ENCODE data around the gene LAMP5. TPM values are rescaled to one million over a fixed set of nuclear protein-coding genes. Genes with fewer than 3 reads are reported as not detected.

LAMP5 gene
- total and polyA plus RNA-seq, 2 of the 13 experiments (the other 11 are each of a cell fraction or from before 2014, with no cell fraction given), result not detected

GRCh38 chr20:9491324-9491723, 23.1 kb upstream of the LAMP5 start:
- Histone ChIP-seq H3K9ac (ENCODE audit: insufficient read depth, low read depth, low read length) (no peak overlapping the region), H3K4me2 (ENCODE audit: low read depth, low read length) (no peak overlapping the region), H3K27ac (ENCODE audit: extremely low read length, insufficient read depth, low read length) (no peak overlapping the region), H3K4me1 (ENCODE audit: insufficient read depth, low read length) (no peaks in the 10 kb centered on the region), H3K27me3 (ENCODE audit: control insufficient read depth in 1 of 2, insufficient read depth in 2 of 2, low read length in 2 of 2) (0 out of 5 replicates have a peak, but pooled peaks cover 0 to 5% of the 10 kb centered on the region in 2 experiments), H3K36me3 (replicated peaks in 1 of 2; ENCODE audit: control insufficient read depth in 1 of 2, insufficient read depth in 2 of 2, low read length in 2 of 2) (no peaks in the 10 kb centered on the region), H2AFZ (ENCODE audit: low read length) (no peak overlapping the region), H3K9me3 (ENCODE audit: low read length) (no peaks in the 10 kb centered on the region), H3K4me3 (replicated peaks in 1 of 3; ENCODE audit: insufficient read depth in 1 of 3, low read depth in 2 of 3, low read length in 3 of 3) (no peak overlapping the region), H4K20me1 (ENCODE audit: insufficient read depth, low read length) (no peaks in the 10 kb centered on the region), H3K79me2 (ENCODE audit: insufficient read depth, low read length) (no peaks in the 10 kb centered on the region)
- no peak for DNase-seq (ENCODE audit: low spot score)
- 0% methylated on average over 1 of the region's 1 CpG for WGBS (ENCODE audit: low lambda C conversion rate)
- intact Hi-C loops (cut with micrococcal nuclease; ENCODE audit: unreplicated experiment) (no loop called here), in situ Hi-C loops (cut with HindIII; ENCODE audit: extremely low pct_ligation_motif_present, low pct_unique_long_range_greater_than_20kb) (no loop called here)
- FAIRE-seq, result no peak
- TF ChIP-seq REPIN1 (CRISPR knock-in tag; IDR thresholded peaks at IDR 0.05; ENCODE audit: borderline replicate concordance, low read depth), result no peak
- no peak for TF ChIP-seq ZBTB25 (CRISPR knock-in tag; IDR thresholded peaks at IDR 0.05)
- TF ChIP-seq KDM3A (CRISPR knock-in tag; IDR thresholded peaks at IDR 0.05; ENCODE audit: low read depth), result no peak
- TF ChIP-seq ZNF205 (CRISPR knock-in tag; IDR thresholded peaks at IDR 0.05), result no peak
- TF ChIP-seq GATAD2A (CRISPR knock-in tag; IDR thresholded peaks at IDR 0.05), result no peak
- no peak for TF ChIP-seq POLR2G (IDR thresholded peaks at IDR 0.05; ENCODE audit: low read depth, low read length)
- ChIA-PET POLR2A (no interaction called here), CTCF (ENCODE audit: low intra/inter-chr PET ratio, low total read pairs) (no interaction called here)
- ATAC-seq, result no peak
- no TSS peak for BruUV-seq (replicated peaks)

DNA sequence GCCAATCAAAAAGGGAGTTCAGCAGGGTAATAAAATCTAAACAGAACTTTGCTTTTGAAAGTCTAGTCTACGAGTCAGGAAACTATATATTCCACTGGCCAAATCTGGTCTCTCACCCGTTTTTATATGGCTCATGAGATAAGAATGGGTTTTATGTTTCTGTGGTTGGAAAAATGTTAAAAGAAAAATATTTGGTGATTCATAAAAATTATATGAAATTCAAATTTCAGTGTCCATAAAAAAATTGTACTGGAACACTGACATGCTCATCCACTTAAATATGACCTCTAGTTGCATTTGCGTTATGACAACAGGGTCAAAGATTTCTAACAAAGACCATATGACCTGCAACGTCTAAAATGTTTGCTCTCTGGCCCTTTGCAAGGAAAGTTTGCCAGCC, 22.3 kb upstream of the LAMP5 start:
- Histone ChIP-seq H3K4me1 (ENCODE audit: insufficient read depth, low read length) (no peaks in the 10 kb centered on the region), H4K20me1 (ENCODE audit: insufficient read depth, low read length) (no peaks in the 10 kb centered on the region), H3K27ac (ENCODE audit: extremely low read length, insufficient read depth, low read length) (no peak overlapping the region), H3K9ac (ENCODE audit: insufficient read depth, low read depth, low read length) (no peak overlapping the region), H3K9me3 (ENCODE audit: low read length) (no peaks in the 10 kb centered on the region), H3K79me2 (ENCODE audit: insufficient read depth, low read length) (no peaks in the 10 kb centered on the region), H3K4me2 (ENCODE audit: low read depth, low read length) (no peak overlapping the region), H3K27me3 (ENCODE audit: control insufficient read depth in 1 of 2, insufficient read depth in 2 of 2, low read length in 2 of 2) (0 out of 5 replicates have a peak, but pooled peaks cover 0 to 5% of the 10 kb centered on the region in 2 experiments), H3K4me3 (replicated peaks in 1 of 3; ENCODE audit: insufficient read depth in 1 of 3, low read depth in 2 of 3, low read length in 3 of 3) (no peak overlapping the region), H2AFZ (ENCODE audit: low read length) (no peak overlapping the region), H3K36me3 (replicated peaks in 1 of 2; ENCODE audit: control insufficient read depth in 1 of 2, insufficient read depth in 2 of 2, low read length in 2 of 2) (no peaks in the 10 kb centered on the region)
- intact Hi-C loops (cut with micrococcal nuclease; ENCODE audit: unreplicated experiment) (no loop called here), in situ Hi-C loops (cut with HindIII; ENCODE audit: extremely low pct_ligation_motif_present, low pct_unique_long_range_greater_than_20kb) (no loop called here)
- POLR2A ChIA-PET, result no interaction called here
- CTCF ChIA-PET (ENCODE audit: low intra/inter-chr PET ratio, low total read pairs), result no interaction called here
- DNase-seq (ENCODE audit: low spot score), result no peak
- no TSS peak for BruUV-seq (replicated peaks)
- 2% methylated on average over 4 of the region's 4 CpGs for WGBS (ENCODE audit: low lambda C conversion rate)
- no peak for ATAC-seq
- no peak for FAIRE-seq
- TF ChIP-seq, protein P1, sequence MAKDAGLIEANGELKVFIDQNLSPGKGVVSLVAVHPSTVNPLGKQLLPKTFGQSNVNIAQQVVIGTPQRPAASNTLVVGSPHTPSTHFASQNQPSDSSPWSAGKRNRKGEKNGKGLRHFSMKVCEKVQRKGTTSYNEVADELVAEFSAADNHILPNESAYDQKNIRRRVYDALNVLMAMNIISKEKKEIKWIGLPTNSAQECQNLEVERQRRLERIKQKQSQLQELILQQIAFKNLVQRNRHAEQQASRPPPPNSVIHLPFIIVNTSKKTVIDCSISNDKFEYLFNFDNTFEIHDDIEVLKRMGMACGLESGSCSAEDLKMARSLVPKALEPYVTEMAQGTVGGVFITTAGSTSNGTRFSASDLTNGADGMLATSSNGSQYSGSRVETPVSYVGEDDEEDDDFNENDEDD (CRISPR knock-in tag; IDR thresholded peaks at IDR 0.05; ENCODE audit: borderline replicate concordance), result no peak
- TF ChIP-seq KDM1A (CRISPR knock-in tag; IDR thresholded peaks at IDR 0.05), result no peak
- TF ChIP-seq ZNF720 (CRISPR knock-in tag; IDR thresholded peaks at IDR 0.05), result no peak
- no peak for TF ChIP-seq ZSCAN25 (CRISPR knock-in tag; IDR thresholded peaks at IDR 0.05)
- TF ChIP-seq CEBPZ (IDR thresholded peaks at IDR 0.05; ENCODE audit: low read length), result no peak
- no peak for TF ChIP-seq ZNF839 (CRISPR knock-in tag; IDR thresholded peaks at IDR 0.05; ENCODE audit: borderline replicate concordance)
- no peak for TF ChIP-seq ZBTB34 (CRISPR knock-in tag; IDR thresholded peaks at IDR 0.05)
